Choroid plexus epithelial cell (primary cell): ENCODE measurements around the gene EID3.

ENCODE experiments used
- DNase-seq: peaks from one replicate; pipeline ENCODE4 v3.0.0-alpha.2; 2010; ENCODE audit warnings: low read depth
- H3K4me3 ChIP-seq: 2 replicates; pipeline ENCODE4 v1.5.1; 2011; ENCODE audit warnings: low read depth, mild to moderate bottlenecking, control low read depth, low read length, moderate library complexity
- TF ChIP-seq, protein P1 (sequence below): conservative IDR thresholded peaks from 2 replicates; pipeline ENCODE4 v1.5.1; 2011; ENCODE audit warnings: low read depth, mild to moderate bottlenecking, control low read depth, inconsistent platforms, low read length, moderate library complexity

EID3 gene

DNA sequence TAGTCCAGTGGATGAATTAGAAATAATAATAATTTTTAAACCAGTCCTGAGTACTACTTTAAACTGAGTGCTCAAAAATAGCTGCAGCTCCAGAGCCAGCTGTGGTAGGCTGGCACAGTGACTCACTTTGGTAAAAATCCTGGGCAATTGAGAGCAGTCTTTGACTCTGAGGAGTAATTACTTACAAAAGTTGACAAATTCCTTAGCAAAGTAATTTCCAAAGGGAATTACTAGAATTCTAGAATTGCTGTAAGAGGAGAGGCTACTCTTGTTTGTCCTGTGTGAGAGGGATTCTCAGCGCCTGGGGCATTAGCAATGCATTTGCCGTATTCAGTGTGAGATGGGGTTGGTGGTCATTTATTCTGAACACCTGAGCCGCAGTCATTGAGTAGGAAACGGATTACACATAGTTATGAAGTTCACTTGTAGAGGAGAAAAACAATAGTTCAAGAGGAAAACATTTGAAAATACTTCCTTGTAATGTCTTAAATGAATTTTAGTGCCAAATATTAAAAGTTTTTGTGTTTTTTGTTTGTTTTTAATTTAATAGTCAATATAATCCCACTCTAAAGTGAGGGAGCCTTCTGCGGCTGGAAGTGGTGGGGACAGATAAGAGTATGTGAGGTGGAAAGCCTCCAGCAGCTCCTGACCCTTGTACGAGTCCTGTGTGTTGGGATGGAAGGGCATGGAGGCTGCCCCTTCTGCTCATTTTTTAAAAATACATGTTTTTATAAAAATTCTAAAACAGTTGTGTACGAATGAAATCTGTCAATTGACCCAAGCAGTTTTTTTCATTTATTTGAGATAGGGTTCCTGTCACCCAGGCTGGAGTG, 41.9 kb downstream of the EID3 start:
- no peak overlapping the region for H3K4me3 ChIP-seq
- TF ChIP-seq, protein P1, sequence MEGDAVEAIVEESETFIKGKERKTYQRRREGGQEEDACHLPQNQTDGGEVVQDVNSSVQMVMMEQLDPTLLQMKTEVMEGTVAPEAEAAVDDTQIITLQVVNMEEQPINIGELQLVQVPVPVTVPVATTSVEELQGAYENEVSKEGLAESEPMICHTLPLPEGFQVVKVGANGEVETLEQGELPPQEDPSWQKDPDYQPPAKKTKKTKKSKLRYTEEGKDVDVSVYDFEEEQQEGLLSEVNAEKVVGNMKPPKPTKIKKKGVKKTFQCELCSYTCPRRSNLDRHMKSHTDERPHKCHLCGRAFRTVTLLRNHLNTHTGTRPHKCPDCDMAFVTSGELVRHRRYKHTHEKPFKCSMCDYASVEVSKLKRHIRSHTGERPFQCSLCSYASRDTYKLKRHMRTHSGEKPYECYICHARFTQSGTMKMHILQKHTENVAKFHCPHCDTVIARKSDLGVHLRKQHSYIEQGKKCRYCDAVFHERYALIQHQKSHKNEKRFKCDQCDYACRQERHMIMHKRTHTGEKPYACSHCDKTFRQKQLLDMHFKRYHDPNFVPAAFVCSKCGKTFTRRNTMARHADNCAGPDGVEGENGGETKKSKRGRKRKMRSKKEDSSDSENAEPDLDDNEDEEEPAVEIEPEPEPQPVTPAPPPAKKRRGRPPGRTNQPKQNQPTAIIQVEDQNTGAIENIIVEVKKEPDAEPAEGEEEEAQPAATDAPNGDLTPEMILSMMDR = no peak
- no peak for DNase-seq

DNA sequence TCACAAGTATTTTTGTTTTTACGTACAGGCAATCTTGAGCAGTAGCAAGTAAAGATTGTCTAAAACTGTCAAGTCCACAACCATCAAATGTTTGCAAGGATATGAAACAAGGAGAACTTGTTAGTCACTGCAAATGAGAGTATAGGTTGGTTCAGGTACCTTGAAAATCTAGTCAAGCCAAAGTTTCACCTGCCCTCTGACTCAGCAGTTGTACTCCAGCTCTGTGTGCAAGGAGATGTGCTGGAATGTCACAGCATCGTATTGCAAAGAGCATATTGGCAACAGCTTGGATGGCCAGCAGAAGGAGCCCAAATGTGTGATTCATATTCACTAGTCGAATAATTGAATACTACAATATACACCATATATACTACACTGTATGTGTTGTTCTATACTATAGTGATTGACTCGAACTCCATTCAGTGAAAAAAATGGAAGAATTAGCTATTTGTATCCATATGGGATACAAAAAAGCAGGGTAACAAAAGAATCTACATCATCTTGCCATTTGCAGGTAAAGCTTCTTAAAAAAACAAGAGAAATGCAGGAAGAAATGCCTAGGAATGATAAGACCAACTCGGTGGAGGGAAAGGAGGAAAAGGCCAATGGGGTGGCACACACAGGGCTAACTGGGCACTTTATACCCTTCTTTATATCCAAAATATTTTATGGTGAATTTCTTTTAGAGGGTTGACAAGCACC, 44.0 kb downstream of the EID3 start:
- TF ChIP-seq, protein P1 = peak; percentile 18
- H3K4me3 ChIP-seq = no peak overlapping the region
- DNase-seq = peak; percentile 63

DNA sequence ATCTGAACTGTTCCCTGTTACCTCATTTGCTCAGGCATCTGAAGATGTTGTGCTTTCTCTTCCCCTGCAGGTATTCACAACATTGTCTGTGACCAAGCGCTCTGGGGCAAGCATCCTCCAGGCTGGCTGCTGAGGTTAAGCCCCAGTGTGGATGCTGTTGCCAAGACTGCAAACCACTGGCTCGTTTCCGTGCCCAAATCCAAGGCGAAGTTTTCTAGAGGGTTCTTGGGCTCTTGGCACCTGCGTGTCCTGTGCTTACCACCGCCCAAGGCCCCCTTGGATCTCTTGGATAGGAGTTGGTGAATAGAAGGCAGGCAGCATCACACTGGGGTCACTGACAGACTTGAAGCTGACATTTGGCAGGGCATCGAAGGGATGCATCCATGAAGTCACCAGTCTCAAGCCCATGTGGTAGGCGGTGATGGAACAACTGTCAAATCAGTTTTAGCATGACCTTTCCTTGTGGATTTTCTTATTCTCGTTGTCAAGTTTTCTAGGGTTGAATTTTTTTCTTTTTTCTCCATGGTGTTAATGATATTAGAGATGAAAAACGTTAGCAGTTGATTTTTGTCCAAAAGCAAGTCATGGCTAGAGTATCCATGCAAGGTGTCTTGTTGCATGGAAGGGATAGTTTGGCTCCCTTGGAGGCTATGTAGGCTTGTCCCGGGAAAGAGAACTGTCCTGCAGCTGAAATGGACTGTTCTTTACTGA, 44.9 kb downstream of the EID3 start:
- no peak for DNase-seq
- no peak overlapping the region for H3K4me3 ChIP-seq
- TF ChIP-seq, protein P1 = no peak

DNA sequence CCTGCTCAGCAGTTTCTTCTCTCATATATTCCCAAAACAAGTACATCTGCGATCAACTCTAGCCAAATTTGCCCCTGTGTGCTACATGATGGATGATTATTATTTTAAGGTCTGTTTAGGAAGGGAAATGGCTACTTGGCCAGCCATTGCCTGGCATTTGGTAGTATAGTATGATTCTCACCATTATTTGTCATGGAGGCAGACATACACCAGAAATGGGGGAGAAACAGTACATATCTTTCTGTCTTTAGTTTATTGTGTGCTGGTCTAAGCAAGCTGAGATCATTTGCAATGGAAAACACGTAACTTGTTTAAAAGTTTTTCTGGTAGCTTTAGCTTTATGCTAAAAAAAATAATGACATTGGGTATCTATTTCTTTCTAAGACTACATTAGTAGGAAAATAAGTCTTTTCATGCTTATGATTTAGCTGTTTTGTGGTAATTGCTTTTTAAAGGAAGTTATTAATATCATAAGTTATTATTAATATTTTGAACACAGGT, 45.5 kb downstream of the EID3 start:
- H3K4me3 ChIP-seq = no peak overlapping the region
- DNase-seq = no peak
- TF ChIP-seq, protein P1 = no peak

- TF ChIP-seq, protein P1 = no peak
- no peak overlapping the region for H3K4me3 ChIP-seq
- no peak for DNase-seq
Observed at GRCh38 chr12:104350211-104351056, 46.9 kb downstream of the EID3 start.
